ENCODE measurements around the gene SCARB2. TPM values are rescaled to one million over a fixed set of nuclear protein-coding genes. Genes with fewer than 3 reads are reported as not detected.

SCARB2 gene
- total RNA-seq, 1 experiment from 2014 or later = 51.3 TPM

DNA sequence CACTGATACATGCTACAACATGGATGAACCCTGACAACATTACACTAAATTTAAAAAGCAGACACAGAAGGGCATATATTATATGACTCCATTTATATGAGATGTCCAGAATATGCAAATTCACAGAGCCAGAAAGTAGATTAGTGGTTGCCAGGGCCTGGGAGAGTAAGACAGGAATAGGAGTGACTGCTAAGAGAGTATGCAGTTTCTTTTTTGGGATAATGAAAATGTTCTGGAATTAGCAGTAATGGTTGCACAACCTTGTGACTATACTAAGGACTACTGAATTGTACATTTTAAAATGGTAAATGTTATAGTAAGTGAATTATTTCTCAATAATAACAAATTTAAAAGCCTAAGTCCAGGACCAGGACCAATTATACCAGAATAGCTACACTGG is 35.9 kb downstream of the SCARB2 start:
- H3K27ac ChIP-seq (ENCODE audit: low read depth, low read length) = no peak overlapping the region
- no peaks in the 10 kb centered on the region for H4K20me1 ChIP-seq (ENCODE audit: insufficient read depth)
- ChIA-PET POLR2A (no interaction called here), RAD21 (ENCODE audit: low non-redundant PET in 1 of 2, low total read pairs in 2 of 2, uncharacterized antibody in 2 of 2, unreplicated experiment in 2 of 2) (no interaction called here), CTCF (interaction anchor here (4.8 kb wide), 1 partner anchor 199 kb away, joined by 151 read pairs; no protein-coding TSS in a partner anchor)
- intact Hi-C loops (cut with micrococcal nuclease) = no loop called here
- no peaks in the 10 kb centered on the region for H3K79me2 ChIP-seq (ENCODE audit: insufficient read depth, low read length)
- H3K9me3 ChIP-seq (ENCODE audit: control insufficient read depth in 1 of 2, insufficient read depth in 1 of 2, low read depth in 1 of 2, low read length in 2 of 2) = no peaks in the 10 kb centered on the region
- H3K4me2 ChIP-seq (ENCODE audit: low read length) = no peak overlapping the region
- no peak for TF ChIP-seq CBX3 (IDR thresholded peaks at IDR 0.05; ENCODE audit: low read depth)
- no peak for TF ChIP-seq ZNF274 (IDR thresholded peaks at IDR 0.05; ENCODE audit: low read depth, low read length)
- no peak for TF ChIP-seq JUND (IDR thresholded peaks at IDR 0.05)
- no peak for TF ChIP-seq ELF1 (IDR thresholded peaks at IDR 0.05; ENCODE audit: borderline replicate concordance, low read depth)
- TF ChIP-seq, protein P1, sequence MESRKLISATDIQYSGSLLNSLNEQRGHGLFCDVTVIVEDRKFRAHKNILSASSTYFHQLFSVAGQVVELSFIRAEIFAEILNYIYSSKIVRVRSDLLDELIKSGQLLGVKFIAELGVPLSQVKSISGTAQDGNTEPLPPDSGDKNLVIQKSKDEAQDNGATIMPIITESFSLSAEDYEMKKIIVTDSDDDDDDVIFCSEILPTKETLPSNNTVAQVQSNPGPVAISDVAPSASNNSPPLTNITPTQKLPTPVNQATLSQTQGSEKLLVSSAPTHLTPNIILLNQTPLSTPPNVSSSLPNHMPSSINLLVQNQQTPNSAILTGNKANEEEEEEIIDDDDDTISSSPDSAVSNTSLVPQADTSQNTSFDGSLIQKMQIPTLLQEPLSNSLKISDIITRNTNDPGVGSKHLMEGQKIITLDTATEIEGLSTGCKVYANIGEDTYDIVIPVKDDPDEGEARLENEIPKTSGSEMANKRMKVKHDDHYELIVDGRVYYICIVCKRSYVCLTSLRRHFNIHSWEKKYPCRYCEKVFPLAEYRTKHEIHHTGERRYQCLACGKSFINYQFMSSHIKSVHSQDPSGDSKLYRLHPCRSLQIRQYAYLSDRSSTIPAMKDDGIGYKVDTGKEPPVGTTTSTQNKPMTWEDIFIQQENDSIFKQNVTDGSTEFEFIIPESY (IDR thresholded peaks at IDR 0.05; ENCODE audit: extremely low read depth, insufficient replicate concordance, low read length) = no peak
- TF ChIP-seq, protein P2, sequence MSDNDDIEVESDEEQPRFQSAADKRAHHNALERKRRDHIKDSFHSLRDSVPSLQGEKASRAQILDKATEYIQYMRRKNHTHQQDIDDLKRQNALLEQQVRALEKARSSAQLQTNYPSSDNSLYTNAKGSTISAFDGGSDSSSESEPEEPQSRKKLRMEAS (IDR thresholded peaks at IDR 0.05) = no peak
- no peak for TF ChIP-seq EZH2phosphoT487 (IDR thresholded peaks at IDR 0.05; ENCODE audit: borderline replicate concordance)
- H3K9me2 ChIP-seq (ENCODE audit: insufficient read depth) = no peaks in the 10 kb centered on the region
- peaks cover 3 to 9% of the 10 kb centered on the region in 2 experiments; a peak in 2 of 4 replicates for H3K36me3 ChIP-seq (ENCODE audit: control insufficient read depth in 1 of 2, insufficient read depth in 2 of 2, low read length in 2 of 2)
- H3K4me3 ChIP-seq (replicated peaks in 1 of 2; ENCODE audit: low read depth in 1 of 2, low read length in 2 of 2) = no peak overlapping the region
- H3K9ac ChIP-seq (ENCODE audit: low read length) = no peak overlapping the region
- ATAC-seq (no peak), DNase-seq (ENCODE audit: low read depth, low spot score) (no peak)
- no peak overlapping the region for H2AFZ ChIP-seq (ENCODE audit: low read depth, low read length, poor library complexity, severe bottlenecking)
- no peaks in the 10 kb centered on the region for H3K27me3 ChIP-seq (ENCODE audit: insufficient read depth, low read length)
- no peaks in the 10 kb centered on the region for H3K4me1 ChIP-seq (ENCODE audit: control insufficient read depth in 1 of 2, insufficient read depth in 2 of 2, low read length in 2 of 2)
- BruUV-seq (replicated peaks) = no TSS peak

DNA sequence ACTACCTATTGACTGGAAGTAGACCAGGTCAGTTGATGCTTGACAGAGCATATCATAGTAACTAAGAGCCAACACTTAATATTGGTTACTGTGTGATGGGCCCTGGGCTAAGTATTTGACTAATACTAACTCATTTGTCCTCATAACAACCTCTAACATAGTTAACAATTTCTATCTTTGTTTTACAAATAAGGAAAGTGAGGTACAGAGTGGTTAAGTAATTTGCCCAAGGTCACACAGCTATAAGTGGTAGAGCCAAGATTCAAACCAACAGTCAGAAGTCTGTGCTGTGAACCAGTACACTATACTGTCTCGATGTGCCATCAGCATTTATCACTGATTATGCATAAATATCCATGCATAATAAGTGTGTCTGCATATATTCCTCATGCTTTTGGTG is 38.3 kb downstream of the SCARB2 start:
- BruUV-seq (replicated peaks) = no TSS peak
- Histone ChIP-seq H3K36me3 (ENCODE audit: control insufficient read depth in 1 of 2, insufficient read depth in 2 of 2, low read length in 2 of 2) (peaks cover 4 to 9% of the 10 kb centered on the region in 2 experiments; a peak in 2 of 4 replicates), H3K9me3 (ENCODE audit: control insufficient read depth in 1 of 2, insufficient read depth in 1 of 2, low read depth in 1 of 2, low read length in 2 of 2) (no peaks in the 10 kb centered on the region), H3K27me3 (ENCODE audit: insufficient read depth, low read length) (no peaks in the 10 kb centered on the region), H3K4me3 (replicated peaks in 1 of 2; ENCODE audit: low read depth in 1 of 2, low read length in 2 of 2) (no peak overlapping the region), H3K4me2 (ENCODE audit: low read length) (no peak overlapping the region), H2AFZ (ENCODE audit: low read depth, low read length, poor library complexity, severe bottlenecking) (no peak overlapping the region), H4K20me1 (ENCODE audit: insufficient read depth) (no peaks in the 10 kb centered on the region), H3K9me2 (ENCODE audit: insufficient read depth) (no peaks in the 10 kb centered on the region), H3K9ac (ENCODE audit: low read length) (no peak overlapping the region), H3K79me2 (ENCODE audit: insufficient read depth, low read length) (no peaks in the 10 kb centered on the region), H3K27ac (ENCODE audit: low read depth, low read length) (no peak overlapping the region), H3K4me1 (ENCODE audit: control insufficient read depth in 1 of 2, insufficient read depth in 2 of 2, low read length in 2 of 2) (no peaks in the 10 kb centered on the region)
- ATAC-seq = no peak
- POLR2A ChIA-PET = no interaction called here
- RAD21 ChIA-PET (ENCODE audit: low non-redundant PET in 1 of 2, low total read pairs in 2 of 2, uncharacterized antibody in 2 of 2, unreplicated experiment in 2 of 2) = no interaction called here
- no peak for DNase-seq (ENCODE audit: low read depth, low spot score)
- intact Hi-C loops (cut with micrococcal nuclease) = no loop called here
- CTCF ChIA-PET = no interaction called here
- TF ChIP-seq, protein P3, sequence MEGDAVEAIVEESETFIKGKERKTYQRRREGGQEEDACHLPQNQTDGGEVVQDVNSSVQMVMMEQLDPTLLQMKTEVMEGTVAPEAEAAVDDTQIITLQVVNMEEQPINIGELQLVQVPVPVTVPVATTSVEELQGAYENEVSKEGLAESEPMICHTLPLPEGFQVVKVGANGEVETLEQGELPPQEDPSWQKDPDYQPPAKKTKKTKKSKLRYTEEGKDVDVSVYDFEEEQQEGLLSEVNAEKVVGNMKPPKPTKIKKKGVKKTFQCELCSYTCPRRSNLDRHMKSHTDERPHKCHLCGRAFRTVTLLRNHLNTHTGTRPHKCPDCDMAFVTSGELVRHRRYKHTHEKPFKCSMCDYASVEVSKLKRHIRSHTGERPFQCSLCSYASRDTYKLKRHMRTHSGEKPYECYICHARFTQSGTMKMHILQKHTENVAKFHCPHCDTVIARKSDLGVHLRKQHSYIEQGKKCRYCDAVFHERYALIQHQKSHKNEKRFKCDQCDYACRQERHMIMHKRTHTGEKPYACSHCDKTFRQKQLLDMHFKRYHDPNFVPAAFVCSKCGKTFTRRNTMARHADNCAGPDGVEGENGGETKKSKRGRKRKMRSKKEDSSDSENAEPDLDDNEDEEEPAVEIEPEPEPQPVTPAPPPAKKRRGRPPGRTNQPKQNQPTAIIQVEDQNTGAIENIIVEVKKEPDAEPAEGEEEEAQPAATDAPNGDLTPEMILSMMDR (IDR thresholded peaks at IDR 0.05 in 2 of 3, conservative IDR thresholded peaks at IDR 0.05 in 1 of 3; ENCODE audit: borderline replicate concordance in 1 of 3, insufficient read depth in 1 of 3, low read depth in 2 of 3, low read length in 2 of 3) = no peak
- TF ChIP-seq ELF1 (IDR thresholded peaks at IDR 0.05; ENCODE audit: borderline replicate concordance, low read depth) = no peak
- no peak for TF ChIP-seq ZNF274 (IDR thresholded peaks at IDR 0.05; ENCODE audit: low read depth, low read length)
- TF ChIP-seq RAD21 (IDR thresholded peaks at IDR 0.05; ENCODE audit: low read depth) = no peak
- no peak for TF ChIP-seq EZH2 (IDR thresholded peaks at IDR 0.05)
- TF ChIP-seq FOSL1 (IDR thresholded peaks at IDR 0.05; ENCODE audit: low read depth) = no peak
- TF ChIP-seq SIN3A (IDR thresholded peaks at IDR 0.05; ENCODE audit: low read depth) = no peak
- TF ChIP-seq, protein P4, sequence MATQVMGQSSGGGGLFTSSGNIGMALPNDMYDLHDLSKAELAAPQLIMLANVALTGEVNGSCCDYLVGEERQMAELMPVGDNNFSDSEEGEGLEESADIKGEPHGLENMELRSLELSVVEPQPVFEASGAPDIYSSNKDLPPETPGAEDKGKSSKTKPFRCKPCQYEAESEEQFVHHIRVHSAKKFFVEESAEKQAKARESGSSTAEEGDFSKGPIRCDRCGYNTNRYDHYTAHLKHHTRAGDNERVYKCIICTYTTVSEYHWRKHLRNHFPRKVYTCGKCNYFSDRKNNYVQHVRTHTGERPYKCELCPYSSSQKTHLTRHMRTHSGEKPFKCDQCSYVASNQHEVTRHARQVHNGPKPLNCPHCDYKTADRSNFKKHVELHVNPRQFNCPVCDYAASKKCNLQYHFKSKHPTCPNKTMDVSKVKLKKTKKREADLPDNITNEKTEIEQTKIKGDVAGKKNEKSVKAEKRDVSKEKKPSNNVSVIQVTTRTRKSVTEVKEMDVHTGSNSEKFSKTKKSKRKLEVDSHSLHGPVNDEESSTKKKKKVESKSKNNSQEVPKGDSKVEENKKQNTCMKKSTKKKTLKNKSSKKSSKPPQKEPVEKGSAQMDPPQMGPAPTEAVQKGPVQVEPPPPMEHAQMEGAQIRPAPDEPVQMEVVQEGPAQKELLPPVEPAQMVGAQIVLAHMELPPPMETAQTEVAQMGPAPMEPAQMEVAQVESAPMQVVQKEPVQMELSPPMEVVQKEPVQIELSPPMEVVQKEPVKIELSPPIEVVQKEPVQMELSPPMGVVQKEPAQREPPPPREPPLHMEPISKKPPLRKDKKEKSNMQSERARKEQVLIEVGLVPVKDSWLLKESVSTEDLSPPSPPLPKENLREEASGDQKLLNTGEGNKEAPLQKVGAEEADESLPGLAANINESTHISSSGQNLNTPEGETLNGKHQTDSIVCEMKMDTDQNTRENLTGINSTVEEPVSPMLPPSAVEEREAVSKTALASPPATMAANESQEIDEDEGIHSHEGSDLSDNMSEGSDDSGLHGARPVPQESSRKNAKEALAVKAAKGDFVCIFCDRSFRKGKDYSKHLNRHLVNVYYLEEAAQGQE (IDR thresholded peaks at IDR 0.05; ENCODE audit: low read depth) = no peak

All from HCT116 (cell line).